ENCODE data around the gene ECE2. TPM values are rescaled to one million over a fixed set of nuclear protein-coding genes. Genes with fewer than 3 reads are reported as not detected.

Gene ECE2
- polyA plus RNA-seq, 1 of the 3 experiments (the other 2 are of a cell fraction) = 0.03 TPM

DNA sequence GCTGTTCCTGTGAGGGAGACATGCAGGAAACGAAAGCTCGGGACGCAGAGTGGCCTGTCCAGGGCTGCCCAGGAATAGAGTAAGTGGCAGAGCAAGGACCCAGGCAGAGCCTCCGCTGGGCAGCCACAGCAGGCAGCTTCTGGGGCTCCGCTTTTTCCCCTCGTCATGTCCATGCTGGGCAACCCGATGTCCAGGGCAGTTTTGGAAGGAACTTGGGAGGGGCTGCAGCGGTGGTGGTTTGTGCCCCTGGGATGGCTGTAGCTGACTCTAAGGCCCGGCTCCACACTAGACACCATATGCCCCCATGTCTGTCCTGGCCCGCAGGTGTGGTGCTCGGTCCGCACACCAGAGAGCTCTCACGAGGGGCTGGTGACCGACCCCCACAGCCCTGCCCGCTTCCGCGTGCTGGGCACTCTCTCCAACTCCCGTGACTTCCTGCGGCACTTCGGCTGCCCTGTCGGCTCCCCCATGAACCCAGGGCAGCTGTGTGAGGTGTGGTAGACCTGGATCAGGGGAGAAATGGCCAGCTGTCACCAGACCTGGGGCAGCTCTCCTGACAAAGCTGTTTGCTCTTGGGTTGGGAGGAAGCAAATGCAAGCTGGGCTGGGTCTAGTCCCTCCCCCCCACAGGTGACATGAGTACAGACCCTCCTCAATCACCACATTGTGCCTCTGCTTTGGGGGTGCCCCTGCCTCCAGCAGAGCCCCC, 16.1 kb downstream of the ECE2 start:
- Histone ChIP-seq H3K9me3 (no peaks in the 10 kb centered on the region), H3F3A (replicated peaks; ENCODE audit: insufficient read depth) (peaks cover 4% of the 10 kb centered on the region), H2AFZ (ENCODE audit: low read depth) (no peak overlapping the region), H3K27ac (ENCODE audit: low read depth in 2 of 2, low read length in 1 of 2) (no peak overlapping the region), H3K9ac (no peak overlapping the region), H3K79me2 (ENCODE audit: insufficient read depth) (no peaks in the 10 kb centered on the region), H3K4me3 (ENCODE audit: low read depth in 2 of 2, low read length in 1 of 2) (no peak overlapping the region), H4K20me1 (ENCODE audit: insufficient read depth) (no peaks in the 10 kb centered on the region), H3K4me1 (ENCODE audit: control insufficient read depth in 1 of 2, insufficient read depth in 2 of 2, low read depth in 1 of 2, low read length in 1 of 2) (no peaks in the 10 kb centered on the region), H3K36me3 (replicated peaks in 1 of 2; ENCODE audit: control insufficient read depth in 1 of 2, insufficient read depth in 2 of 2, low read length in 1 of 2) (no peaks in the 10 kb centered on the region), H3K27me3 (ENCODE audit: insufficient read depth) (no peaks in the 10 kb centered on the region; the same call in 1 of the 2 replicates), H3K4me2 (no peak overlapping the region), H3K9me2 (no peaks in the 10 kb centered on the region)
- WGBS (ENCODE audit: low lambda C conversion rate) = 88% methylated on average over 16 of the region's 21 CpGs
- POLR2A ChIA-PET = no interaction called here
- CTCF ChIA-PET = interaction anchor here (1.1 to 4.2 kb wide), 4 partner anchors 14 to 396 kb away, joined by 3 to 18 read pairs (median 6); partner anchors contain the start of gene EEF1AKMT4
- no peak for DNase-seq
- no peak for TF ChIP-seq FOXJ3 (CRISPR knock-in tag; IDR thresholded peaks at IDR 0.05)
- no peak for TF ChIP-seq RXRA (IDR thresholded peaks at IDR 0.05; ENCODE audit: borderline replicate concordance, low read depth)
- no peak for TF ChIP-seq GATA2 (CRISPR knock-in tag; IDR thresholded peaks at IDR 0.05)
- no peak for TF ChIP-seq FOSL2 (IDR thresholded peaks at IDR 0.05; ENCODE audit: borderline replicate concordance, low read depth)
- no peak for TF ChIP-seq GABPA (IDR thresholded peaks at IDR 0.05; ENCODE audit: low read depth)
- no peak for TF ChIP-seq MXI1 (IDR thresholded peaks at IDR 0.05; ENCODE audit: low read depth, low read length)
- TF ChIP-seq MAX (IDR thresholded peaks at IDR 0.05; ENCODE audit: low read depth) = no peak
- no peak for TF ChIP-seq RFX5 (IDR thresholded peaks at IDR 0.05; ENCODE audit: low read length)
- TF ChIP-seq ELF1 (IDR thresholded peaks at IDR 0.05) = no peak
- no peak for TF ChIP-seq SIN3A (IDR thresholded peaks at IDR 0.05; ENCODE audit: borderline replicate concordance, low read depth, low read length)
- TF ChIP-seq SMC3 (IDR thresholded peaks at IDR 0.05; ENCODE audit: low read depth, low read length) = no peak

DNA sequence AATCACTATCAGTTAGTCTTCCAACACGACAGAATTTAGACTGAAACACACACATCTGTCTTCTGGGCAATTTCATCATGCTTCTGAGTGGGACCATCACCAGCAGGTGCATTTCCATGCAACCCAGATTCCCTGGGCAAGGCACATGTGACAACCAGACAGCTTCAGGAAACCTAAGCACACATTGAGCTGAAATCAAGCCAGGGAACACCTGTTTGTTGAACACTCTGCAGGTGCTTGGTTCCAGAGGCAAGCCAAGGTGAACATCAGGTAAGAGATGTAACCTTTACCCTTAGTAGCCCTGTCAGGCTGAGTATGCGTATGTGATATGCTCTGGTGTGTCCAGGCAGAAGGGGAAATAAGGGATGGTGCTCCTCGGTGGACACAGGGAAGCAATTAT, 19.9 kb downstream of the ECE2 start:
- Histone ChIP-seq H3K9ac (no peak overlapping the region), H3K79me2 (ENCODE audit: insufficient read depth) (peaks cover 18% of the 10 kb centered on the region), H3F3A (replicated peaks; ENCODE audit: insufficient read depth) (peaks cover 21% of the 10 kb centered on the region), H3K4me1 (ENCODE audit: control insufficient read depth in 1 of 2, insufficient read depth in 2 of 2, low read depth in 1 of 2, low read length in 1 of 2) (peaks cover 7 to 9% of the 10 kb centered on the region in 2 experiments; a peak in 3 of 4 replicates), H2AFZ (ENCODE audit: low read depth) (no peak overlapping the region), H3K4me2 (no peak overlapping the region), H3K4me3 (ENCODE audit: low read depth in 2 of 2, low read length in 1 of 2) (no peak overlapping the region), H3K9me3 (no peaks in the 10 kb centered on the region), H3K36me3 (replicated peaks in 1 of 2; ENCODE audit: control insufficient read depth in 1 of 2, insufficient read depth in 2 of 2, low read length in 1 of 2) (peaks cover 6 to 7% of the 10 kb centered on the region in 2 experiments), H4K20me1 (ENCODE audit: insufficient read depth) (peaks cover 5% of the 10 kb centered on the region), H3K27me3 (ENCODE audit: insufficient read depth) (no peaks in the 10 kb centered on the region; the same call in 1 of the 2 replicates), H3K27ac (ENCODE audit: low read depth in 2 of 2, low read length in 1 of 2) (no peak overlapping the region), H3K9me2 (no peaks in the 10 kb centered on the region)
- TF ChIP-seq NFIC (IDR thresholded peaks at IDR 0.05; ENCODE audit: borderline replicate concordance) (no peak), NRF1 (IDR thresholded peaks at IDR 0.05; ENCODE audit: low read depth, low read length) (no peak), RXRA (IDR thresholded peaks at IDR 0.05; ENCODE audit: borderline replicate concordance, low read depth) (no peak), RAD21 (IDR thresholded peaks at IDR 0.05; ENCODE audit: low read length) (no peak), EP300 (IDR thresholded peaks at IDR 0.05; ENCODE audit: borderline replicate concordance in 1 of 2, low read depth in 1 of 2, low read length in 1 of 2) (no peak), ZBTB33 (IDR thresholded peaks at IDR 0.05; ENCODE audit: borderline replicate concordance, low read depth) (no peak), GATA2 (CRISPR knock-in tag; IDR thresholded peaks at IDR 0.05) (no peak), POLR2AphosphoS5 (IDR thresholded peaks at IDR 0.05; ENCODE audit: low read depth, low read length) (no peak)
- ChIA-PET POLR2A (interaction anchor here (0.6 kb wide), 1 partner anchor 169 kb away, joined by 4 read pairs; no protein-coding TSS in a partner anchor), CTCF (interaction anchor here (0.7 to 1.4 kb wide), 2 partner anchors 10 to 68 kb away, joined by 5 read pairs; no protein-coding TSS in a partner anchor)
- WGBS (ENCODE audit: low lambda C conversion rate) = 37% methylated on average over 3 of the region's 3 CpGs
- no peak for DNase-seq

Data from SK-N-SH (cell line).